ENCODE data around the gene DYNC2H1. TPM values are rescaled to one million over a fixed set of nuclear protein-coding genes. Genes with fewer than 3 reads are reported as not detected.
A peak's percentile ranks its signal among the peaks of the same experiment; 100 is the strongest.

The DYNC2H1 gene, protein sequence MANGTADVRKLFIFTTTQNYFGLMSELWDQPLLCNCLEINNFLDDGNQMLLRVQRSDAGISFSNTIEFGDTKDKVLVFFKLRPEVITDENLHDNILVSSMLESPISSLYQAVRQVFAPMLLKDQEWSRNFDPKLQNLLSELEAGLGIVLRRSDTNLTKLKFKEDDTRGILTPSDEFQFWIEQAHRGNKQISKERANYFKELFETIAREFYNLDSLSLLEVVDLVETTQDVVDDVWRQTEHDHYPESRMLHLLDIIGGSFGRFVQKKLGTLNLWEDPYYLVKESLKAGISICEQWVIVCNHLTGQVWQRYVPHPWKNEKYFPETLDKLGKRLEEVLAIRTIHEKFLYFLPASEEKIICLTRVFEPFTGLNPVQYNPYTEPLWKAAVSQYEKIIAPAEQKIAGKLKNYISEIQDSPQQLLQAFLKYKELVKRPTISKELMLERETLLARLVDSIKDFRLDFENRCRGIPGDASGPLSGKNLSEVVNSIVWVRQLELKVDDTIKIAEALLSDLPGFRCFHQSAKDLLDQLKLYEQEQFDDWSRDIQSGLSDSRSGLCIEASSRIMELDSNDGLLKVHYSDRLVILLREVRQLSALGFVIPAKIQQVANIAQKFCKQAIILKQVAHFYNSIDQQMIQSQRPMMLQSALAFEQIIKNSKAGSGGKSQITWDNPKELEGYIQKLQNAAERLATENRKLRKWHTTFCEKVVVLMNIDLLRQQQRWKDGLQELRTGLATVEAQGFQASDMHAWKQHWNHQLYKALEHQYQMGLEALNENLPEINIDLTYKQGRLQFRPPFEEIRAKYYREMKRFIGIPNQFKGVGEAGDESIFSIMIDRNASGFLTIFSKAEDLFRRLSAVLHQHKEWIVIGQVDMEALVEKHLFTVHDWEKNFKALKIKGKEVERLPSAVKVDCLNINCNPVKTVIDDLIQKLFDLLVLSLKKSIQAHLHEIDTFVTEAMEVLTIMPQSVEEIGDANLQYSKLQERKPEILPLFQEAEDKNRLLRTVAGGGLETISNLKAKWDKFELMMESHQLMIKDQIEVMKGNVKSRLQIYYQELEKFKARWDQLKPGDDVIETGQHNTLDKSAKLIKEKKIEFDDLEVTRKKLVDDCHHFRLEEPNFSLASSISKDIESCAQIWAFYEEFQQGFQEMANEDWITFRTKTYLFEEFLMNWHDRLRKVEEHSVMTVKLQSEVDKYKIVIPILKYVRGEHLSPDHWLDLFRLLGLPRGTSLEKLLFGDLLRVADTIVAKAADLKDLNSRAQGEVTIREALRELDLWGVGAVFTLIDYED (N-terminal part only)
- total RNA-seq: 10 to 100 TPM; 21.3 to 29.1 (median 25.3) TPM
- 1 to 10 TPM in 2 of 3 donors, under 1 TPM in 1; 0.46 to 2.6 (median 1.2) TPM for polyA plus RNA-seq

DNA sequence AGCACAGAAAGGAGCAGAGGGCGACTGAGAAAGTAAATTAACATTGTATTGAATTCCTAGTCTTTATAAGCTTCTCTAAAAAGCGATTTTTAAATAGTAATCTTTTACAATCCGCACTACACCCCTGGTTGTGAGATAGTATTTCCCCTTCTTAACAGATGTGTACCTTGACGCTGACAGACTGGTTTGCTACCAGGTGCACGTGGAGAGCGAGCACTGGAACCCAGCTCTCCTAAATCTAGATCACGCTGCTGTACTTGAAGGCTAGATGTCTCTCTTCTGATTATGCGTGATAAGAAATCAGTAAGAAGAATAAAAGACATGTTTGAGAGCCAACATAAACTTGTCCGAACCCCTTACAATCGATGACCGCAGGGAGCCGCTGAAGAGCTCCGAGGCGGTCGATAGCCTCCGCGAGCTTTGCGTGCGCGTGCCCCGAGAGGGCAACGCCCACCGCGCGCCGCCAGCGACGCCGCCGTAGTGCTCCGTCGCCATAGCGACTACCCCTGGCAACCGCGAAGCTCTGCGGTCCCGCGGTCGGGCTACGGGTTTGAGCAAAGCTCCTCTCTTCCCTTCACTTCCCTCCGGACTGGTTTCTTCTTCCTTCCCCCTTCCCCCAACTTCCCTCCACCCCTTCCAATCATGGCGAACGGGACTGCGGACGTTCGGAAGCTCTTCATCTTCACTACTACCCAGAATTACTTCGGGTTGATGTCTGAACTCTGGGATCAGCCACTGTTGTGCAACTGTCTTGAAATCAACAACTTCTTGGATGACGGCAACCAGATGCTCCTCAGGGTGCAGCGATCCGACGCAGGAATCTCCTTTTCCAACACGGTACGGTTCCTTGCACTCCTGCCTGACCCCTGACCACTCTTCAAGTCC is at the start of gene DYNC2H1:
Gene DYNC2H1 (plus strand): TSS at position 494 of the 885 bp plus-strand sequence. CDS start 149 bp downstream, at position 643.
- H3K27ac ChIP-seq: peak within 1 kb of the TSS; percentile 65 to 82 (median 74)
- no peaks in the 10 kb centered on the region for H3K9me3 ChIP-seq
- intact Hi-C loops (cut with DNase I): loop anchor here (2.0 kb wide), 1 partner anchor 16 kb away; the partner anchor contains the start of gene DCUN1D5
- TF ChIP-seq POLR2A (IDR thresholded peaks at IDR 0.05) (no peak), EP300 (IDR thresholded peaks at IDR 0.05) (no peak), POLR2AphosphoS5 (IDR thresholded peaks at IDR 0.05) (peak in 3 of 4 donors; percentile 23 to 50 (median 44))
- TF ChIP-seq, protein P1, sequence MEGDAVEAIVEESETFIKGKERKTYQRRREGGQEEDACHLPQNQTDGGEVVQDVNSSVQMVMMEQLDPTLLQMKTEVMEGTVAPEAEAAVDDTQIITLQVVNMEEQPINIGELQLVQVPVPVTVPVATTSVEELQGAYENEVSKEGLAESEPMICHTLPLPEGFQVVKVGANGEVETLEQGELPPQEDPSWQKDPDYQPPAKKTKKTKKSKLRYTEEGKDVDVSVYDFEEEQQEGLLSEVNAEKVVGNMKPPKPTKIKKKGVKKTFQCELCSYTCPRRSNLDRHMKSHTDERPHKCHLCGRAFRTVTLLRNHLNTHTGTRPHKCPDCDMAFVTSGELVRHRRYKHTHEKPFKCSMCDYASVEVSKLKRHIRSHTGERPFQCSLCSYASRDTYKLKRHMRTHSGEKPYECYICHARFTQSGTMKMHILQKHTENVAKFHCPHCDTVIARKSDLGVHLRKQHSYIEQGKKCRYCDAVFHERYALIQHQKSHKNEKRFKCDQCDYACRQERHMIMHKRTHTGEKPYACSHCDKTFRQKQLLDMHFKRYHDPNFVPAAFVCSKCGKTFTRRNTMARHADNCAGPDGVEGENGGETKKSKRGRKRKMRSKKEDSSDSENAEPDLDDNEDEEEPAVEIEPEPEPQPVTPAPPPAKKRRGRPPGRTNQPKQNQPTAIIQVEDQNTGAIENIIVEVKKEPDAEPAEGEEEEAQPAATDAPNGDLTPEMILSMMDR (IDR thresholded peaks at IDR 0.05): peak in 2 of 4 experiments; percentile 33 to 39
- H3K4me1 ChIP-seq: peaks cover 0 to 23% (median 13%) of the 10 kb centered on the region in 4 donors
- H3K27me3 ChIP-seq: no peaks in the 10 kb centered on the region
- 1% methylated on average over 53 of the region's 53 CpGs for WGBS, 2 donors
- peak within 1 kb of the TSS; percentile 50 to 67 (median 61) for H3K4me3 ChIP-seq
- H3K36me3 ChIP-seq: no peaks in the 10 kb centered on the region
- peak; percentile 91 for DNase-seq

DNA sequence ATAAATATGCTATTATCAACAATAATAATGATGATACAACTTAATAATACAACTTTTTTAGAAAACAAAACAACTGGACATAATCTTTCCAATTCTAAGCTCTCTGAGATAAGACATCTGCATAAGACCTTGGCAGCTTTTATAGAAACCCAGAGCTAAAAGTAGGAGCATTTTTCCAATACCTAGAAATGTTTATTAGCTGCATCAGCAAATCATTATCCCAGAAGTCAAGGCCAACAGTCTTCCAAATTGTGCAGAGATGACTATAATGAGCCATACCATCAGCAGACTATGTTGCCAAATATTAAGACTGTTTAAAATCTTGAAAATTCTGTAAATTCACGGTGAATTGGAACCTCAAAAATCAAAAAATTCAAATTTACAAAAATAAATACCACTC is 47.6 kb upstream of the DYNC2H1 start:
- H3K4me3 ChIP-seq: no peak overlapping the region
- intact Hi-C loops (cut with DNase I): no loop called here
- no peaks in the 10 kb centered on the region for H3K27me3 ChIP-seq
- H3K36me3 ChIP-seq: peaks cover 0 to 67% (median 0%) of the 10 kb centered on the region in 4 donors
- no peaks in the 10 kb centered on the region for H3K9me3 ChIP-seq
- TF ChIP-seq, protein P1 (IDR thresholded peaks at IDR 0.05): no peak
- no peak for TF ChIP-seq POLR2AphosphoS5 (IDR thresholded peaks at IDR 0.05)
- TF ChIP-seq EP300 (IDR thresholded peaks at IDR 0.05): no peak
- no peak for TF ChIP-seq POLR2A (IDR thresholded peaks at IDR 0.05)
- H3K27ac ChIP-seq: no peak overlapping the region
- no peaks in the 10 kb centered on the region for H3K4me1 ChIP-seq
- WGBS, 2 donors: 93 to 96% methylated on average over 1 of the region's 1 CpG
- no peak for DNase-seq

DNA sequence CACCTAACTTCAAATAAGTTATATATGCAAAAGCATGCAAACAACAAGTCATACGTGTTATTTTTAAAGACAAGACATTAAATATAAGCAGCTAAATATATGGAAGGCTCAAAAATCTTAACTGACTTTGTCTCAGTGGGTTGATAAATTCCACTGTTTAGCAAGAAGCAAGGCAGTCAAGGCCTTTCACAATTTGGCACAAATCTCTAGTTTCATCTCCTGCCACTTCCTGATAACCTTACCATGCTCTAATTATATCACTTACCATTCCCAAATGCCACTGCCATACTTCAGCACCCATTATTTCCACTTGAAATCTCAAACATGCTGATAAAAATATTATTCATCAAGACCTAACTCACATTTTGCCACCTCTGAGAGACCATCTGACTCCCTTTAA is 42.1 kb upstream of the DYNC2H1 start:
- Histone ChIP-seq H3K27me3 (no peaks in the 10 kb centered on the region), H3K9me3 (no peaks in the 10 kb centered on the region), H3K36me3 (peaks cover 0 to 44% (median 0%) of the 10 kb centered on the region in 4 donors), H3K4me1 (no peaks in the 10 kb centered on the region), H3K27ac (no peak overlapping the region), H3K4me3 (no peak overlapping the region)
- TF ChIP-seq, protein P1 (IDR thresholded peaks at IDR 0.05): no peak
- no peak for TF ChIP-seq POLR2AphosphoS5 (IDR thresholded peaks at IDR 0.05)
- TF ChIP-seq POLR2A (IDR thresholded peaks at IDR 0.05): no peak
- TF ChIP-seq EP300 (IDR thresholded peaks at IDR 0.05): no peak
- WGBS, 2 donors: 87 to 90% methylated on average over 1 of the region's 1 CpG
- no peak for DNase-seq
- intact Hi-C loops (cut with DNase I): no loop called here

Measured in sigmoid colon (tissue), 7 donors.